Islet precursor cell (in vitro differentiated cells): ENCODE results near the gene SEMA4C.
A peak's percentile ranks its signal among the peaks of the same experiment; 100 is the strongest.
"Not testable (repeated sequence)": the region's sequence is repeated elsewhere in the genome, so short reads cannot be mapped to it uniquely, and the experiment has no call there.

Experiments used
- DNase-seq: peaks from one replicate; pipeline ENCODE4 v3.0.0-alpha.2; 2018

The SEMA4C gene

GRCh38 chr2:96866149-96866548, 3.7 kb downstream of the SEMA4C start:
- peak; percentile 46 for DNase-seq

DNA sequence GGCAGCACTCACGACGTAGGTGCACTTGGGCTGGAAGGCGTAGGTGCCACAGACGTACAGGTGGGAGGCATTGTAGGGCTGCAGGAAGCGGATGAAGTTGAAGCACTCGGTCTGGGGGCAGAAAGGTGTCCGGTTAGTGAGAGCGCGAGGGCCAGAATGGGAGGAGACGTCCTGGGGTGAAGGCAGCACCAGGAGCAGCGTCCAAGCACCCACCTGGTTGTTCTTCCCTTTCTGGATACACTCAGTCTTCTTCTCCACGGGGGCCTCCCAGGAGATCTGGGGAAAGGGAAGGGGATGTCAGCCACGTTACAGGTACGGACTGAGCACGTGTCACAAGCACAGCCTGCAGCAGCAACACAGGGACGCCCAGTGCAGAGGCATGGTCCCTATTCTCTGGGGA, 4.2 kb downstream of the SEMA4C start:
- DNase-seq: no peak

- peak; percentile 48 for DNase-seq
Observed at GRCh38 chr2:96864343-96865091, 5.4 kb downstream of the SEMA4C start.

DNA sequence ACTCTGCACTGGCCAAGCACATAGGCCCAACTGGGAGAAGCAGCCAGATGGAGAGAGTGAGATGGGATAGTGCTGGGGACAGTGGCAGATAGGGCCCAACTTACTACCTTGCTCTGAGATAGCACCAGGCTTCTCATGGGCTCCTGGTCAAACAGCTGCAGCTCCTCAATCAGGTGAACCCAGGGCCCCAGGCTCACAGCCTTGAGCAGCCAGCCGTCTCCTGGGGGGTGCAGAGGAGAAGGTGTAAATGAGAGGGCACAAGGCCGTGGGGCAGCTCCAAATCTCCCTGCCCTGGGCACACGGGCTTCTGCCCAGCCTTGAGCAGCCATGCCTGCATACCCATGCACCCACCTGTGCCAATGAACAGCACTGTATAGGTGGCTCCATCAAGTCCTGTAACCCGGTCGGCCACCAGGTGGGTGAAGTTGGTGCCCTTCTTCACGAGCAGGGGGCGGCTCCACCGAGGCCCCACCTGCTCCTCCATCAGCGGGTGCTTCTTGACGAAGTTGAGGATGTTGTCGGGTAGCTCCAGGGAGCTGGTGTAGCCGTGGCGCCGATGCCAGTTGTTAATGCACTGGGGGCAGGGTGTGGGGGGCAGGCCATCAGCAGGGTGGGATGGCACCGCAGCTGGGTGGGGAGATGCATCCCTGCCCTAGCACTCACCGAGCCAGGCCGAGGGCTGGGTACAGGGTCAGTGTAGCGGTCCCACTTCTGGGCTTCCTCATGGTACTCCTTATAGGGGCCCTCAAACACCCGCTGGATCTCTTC, 6.1 kb downstream of the SEMA4C start:
- no peak for DNase-seq

- not testable (repeated sequence) for DNase-seq
Observed at GRCh38 chr2:96863056-96863455, 6.8 kb downstream of the SEMA4C start.

- peak; percentile 43 for DNase-seq
Observed at GRCh38 chr2:96861074-96861473, 8.8 kb downstream of the SEMA4C start.

DNA sequence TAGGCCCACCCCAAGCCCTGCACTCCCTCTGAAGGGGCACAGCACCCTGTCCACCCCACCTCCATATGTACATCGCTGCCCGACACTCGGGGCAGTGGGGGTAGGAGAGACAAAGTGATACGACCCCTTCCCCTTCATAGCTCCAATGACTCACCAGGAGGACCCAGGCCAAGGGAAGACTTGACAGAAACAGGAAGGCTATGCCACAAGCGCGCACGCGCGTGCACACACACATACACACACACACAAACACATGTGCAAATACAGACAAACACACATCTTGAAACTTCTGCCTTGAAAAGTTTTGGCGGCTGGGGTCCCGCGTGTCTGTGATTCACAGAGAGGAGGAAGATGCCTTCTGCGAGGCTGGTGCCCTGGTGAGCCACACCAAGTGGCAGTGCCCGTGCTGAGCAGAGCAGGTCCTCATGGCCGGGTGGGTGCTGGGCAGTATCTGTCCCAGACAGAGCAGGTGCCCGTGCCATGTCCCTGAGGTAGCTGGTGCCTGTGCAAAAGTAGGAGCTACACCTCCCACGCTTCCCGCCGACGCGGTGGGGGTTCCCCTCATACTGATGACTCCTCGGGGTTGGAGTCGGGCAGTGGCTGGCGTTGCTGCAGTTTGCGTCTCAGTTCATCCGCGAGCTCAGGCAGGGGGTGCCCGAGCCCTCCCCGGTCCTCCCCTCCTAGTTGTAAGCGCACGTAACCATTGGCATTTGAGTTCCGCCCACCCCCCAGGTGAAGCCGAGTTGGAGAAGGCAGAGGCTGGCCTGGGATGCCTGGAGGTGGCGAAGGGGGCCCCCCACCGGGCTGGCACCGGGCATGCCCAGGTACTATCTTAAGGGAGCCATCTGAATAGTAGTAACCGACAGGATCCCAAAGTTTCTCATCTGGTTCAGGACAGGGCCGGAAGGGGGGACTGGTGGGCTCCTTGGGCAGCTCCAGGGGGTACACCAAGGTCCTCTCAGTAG, 9.5 kb downstream of the SEMA4C start:
- DNase-seq: peak; percentile 54

DNA sequence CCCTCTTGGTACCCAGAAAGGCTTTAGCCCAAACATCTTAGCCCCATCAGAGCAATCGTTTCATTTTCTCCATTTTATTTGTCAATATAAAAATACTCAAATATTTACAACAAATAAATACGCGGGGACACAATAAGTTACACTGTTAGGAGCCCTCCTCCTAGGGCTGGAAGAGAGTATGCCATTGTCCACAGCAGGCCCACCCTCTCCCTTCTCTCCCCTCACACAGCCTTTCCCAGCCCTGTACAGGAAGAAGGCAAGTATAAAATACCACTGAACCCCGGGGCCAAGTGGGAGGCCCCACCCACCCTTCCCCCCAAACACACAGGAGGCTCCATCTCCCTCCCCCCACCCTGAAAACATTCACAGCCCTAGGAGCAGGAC, 10.2 kb downstream of the SEMA4C start:
- DNase-seq: no peak

GRCh38 chr2:96859099-96859649, 10.7 kb downstream of the SEMA4C start:
- DNase-seq: no peak

- peak; percentile 99 for DNase-seq
Observed at GRCh38 chr2:96857667-96858372, 12.1 kb downstream of the SEMA4C start, which contains the start of gene ANKRD39. TSS of gene ANKRD39 (minus strand) at chr2:96858016. CDS start at chr2:96857987, 29 bp downstream.

- DNase-seq: peak; percentile 62
Observed at GRCh38 chr2:96856776-96857666, 12.9 kb downstream of the SEMA4C start.

GRCh38 chr2:96853321-96853720, 16.6 kb downstream of the SEMA4C start:
- no peak for DNase-seq

GRCh38 chr2:96852667-96853066, 17.2 kb downstream of the SEMA4C start:
- no peak for DNase-seq

- peak; percentile 60 for DNase-seq
Observed at GRCh38 chr2:96848264-96848663, 21.6 kb downstream of the SEMA4C start.

- DNase-seq: no peak
Observed at GRCh38 chr2:96847586-96847985, 22.3 kb downstream of the SEMA4C start.

DNA sequence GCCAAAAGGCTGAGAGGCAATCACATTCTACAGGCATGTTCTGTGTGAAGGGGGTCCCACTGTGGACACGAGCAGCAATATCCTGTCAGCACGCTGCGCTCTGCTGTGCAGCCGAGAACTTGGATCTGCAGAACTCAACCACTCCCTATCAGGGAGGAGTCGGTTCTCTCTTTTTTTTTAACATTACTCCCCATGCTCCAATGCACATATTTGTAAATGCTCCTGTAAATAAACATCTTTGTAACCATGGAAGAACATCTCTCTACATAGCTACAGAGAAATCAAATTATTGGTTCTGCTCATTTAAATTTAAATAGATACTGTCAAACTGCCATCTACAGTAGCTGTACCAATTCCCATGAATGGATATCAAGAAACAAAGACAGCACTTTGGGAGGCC, 23.1 kb downstream of the SEMA4C start:
- DNase-seq: no peak

DNA sequence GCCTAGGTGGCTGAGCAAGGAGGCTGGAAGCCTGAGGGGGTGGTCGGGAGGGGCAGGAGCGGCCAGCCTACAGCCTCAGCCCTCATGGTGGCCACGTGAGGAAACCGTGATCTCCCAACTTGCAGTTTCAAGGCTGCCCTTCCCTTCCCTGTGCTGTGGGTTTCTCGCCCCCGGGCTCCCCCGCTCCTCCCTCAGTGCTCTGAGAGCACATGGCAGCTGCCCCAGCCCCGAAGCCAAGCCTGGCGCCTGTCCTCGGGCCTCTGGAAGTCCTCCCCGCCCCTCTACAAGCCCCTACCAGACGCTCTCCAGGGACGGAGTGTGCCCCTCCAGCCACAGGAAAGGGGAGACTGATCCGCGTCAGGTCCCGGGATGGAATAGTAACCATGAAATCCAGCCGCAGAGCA, 25.5 kb downstream of the SEMA4C start:
- no peak for DNase-seq

DNA sequence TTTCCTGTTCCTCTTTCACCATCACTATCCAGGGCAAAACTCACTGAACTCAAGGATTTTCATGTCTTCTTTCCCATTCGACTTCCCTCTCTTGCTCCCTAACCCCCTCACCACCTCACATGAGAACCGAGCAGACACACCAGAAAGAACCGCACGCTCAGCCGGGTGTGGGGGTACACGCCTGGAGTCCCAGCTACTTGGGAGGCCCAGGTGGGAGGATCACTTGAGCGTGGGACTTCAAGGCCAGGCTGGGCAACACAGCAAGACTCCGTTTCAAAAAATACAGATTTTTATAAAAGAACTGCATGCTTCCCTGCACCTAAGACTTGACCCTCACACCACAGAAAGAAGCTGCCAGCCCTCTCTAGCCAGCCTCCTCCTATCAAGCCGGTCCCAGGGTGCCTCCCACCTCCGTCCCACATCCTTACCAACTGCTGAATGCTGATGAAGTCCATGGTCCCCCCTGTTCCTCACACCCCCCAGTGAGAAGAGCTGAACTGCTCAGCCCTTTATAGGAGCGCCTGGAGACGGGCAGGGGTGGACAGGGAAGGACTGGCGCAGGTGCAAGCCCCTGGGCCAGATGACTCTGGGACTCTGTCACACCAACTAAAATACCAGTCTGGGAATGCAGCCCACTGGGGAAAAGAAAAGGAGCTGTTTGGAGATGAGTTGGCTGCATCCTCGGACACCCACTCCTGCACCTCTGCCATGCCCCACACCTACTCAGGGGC, 26.2 kb downstream of the SEMA4C start, which contains the start of gene ANKRD23:
Gene ANKRD23, minus strand, starts transcription at position 484 of the 731 bp plus-strand sequence. Its CDS starts 29 bp downstream, at position 455.
- DNase-seq: peak; percentile 40

- DNase-seq: peak; percentile 58
Observed at GRCh38 chr2:96842600-96842999, 27.3 kb downstream of the SEMA4C start.
